Endothelial cell of umbilical vein (primary cell): Measurements from ENCODE around the gene IRF2BPL. TPM values are rescaled to one million over a fixed set of nuclear protein-coding genes. Genes with fewer than 3 reads are reported as not detected.
A peak's percentile ranks its signal among the peaks of the same experiment; 100 is the strongest.

Source experiments
- BruUV-seq: library from RNA; stranded (reverse); fragments of 400-500 nt; replicated peaks from 2 replicates; lab custom pipeline; 2021; lab: Mats Ljungman, UMichigan
- CTCF ChIA-PET: fragments of 300-600, 350-600 bp; sonication (Branson Sonifier 250); formaldehyde crosslinking; loops from one replicate; lab custom pipeline; 2021; ENCODE audit warnings: antibody characterized with exemption, inconsistent platforms; lab: Charles Lee
- POLR2A ChIA-PET: fragments of 300-600, 350-600 bp; sonication (Branson Sonifier 250); formaldehyde crosslinking; loops from one replicate; lab custom pipeline; 2021; ENCODE audit warnings: antibody characterized with exemption, inconsistent platforms; lab: Charles Lee
- DNase-seq: peaks from one replicate; pipeline ENCODE4 v3.0.0-alpha.2; 2011; ENCODE audit warnings: low read depth, low spot score
- FAIRE-seq: peaks from 2 replicates; lab custom pipeline; 2011; peaks lifted over from hg19 to GRCh38; lab: Jason Lieb, UNC
- H2AFZ ChIP-seq: 2 replicates; pipeline ENCODE4 v1.6.0; 2012; ENCODE audit warnings: low read depth, low read length, control low read depth, inconsistent platforms
- H3K27ac ChIP-seq: 2 replicates; pipeline ENCODE4 v1.5.1; 2011; ENCODE audit warnings: low read depth, mild to moderate bottlenecking, control low read depth, low read length, moderate library complexity; ENCODE audit not compliant: insufficient read depth
- H3K27me3 ChIP-seq, 2 experiments: 2 replicates each; pipeline versions ENCODE4 v1.6.0 to v1.6.1; 2011; ENCODE audit warnings: low read length in 2 of 2, mixed read lengths in 1 of 2; ENCODE audit not compliant: control insufficient read depth in 2 of 2, insufficient read depth in 2 of 2
- H3K36me3 ChIP-seq, 2 experiments: 2 replicates in 1 of 2; 3 replicates in 1 of 2; pipeline ENCODE4 v1.5.1; 2011; ENCODE audit warnings: low read length in 2 of 2, mild to moderate bottlenecking in 1 of 2, moderate library complexity in 1 of 2; ENCODE audit not compliant: control insufficient read depth in 2 of 2, insufficient read depth in 2 of 2; ENCODE audit errors: extremely low read depth in 1 of 2
- H3K4me1 ChIP-seq: 3 replicates; pipeline ENCODE4 v1.5.1; 2011; ENCODE audit warnings: mild to moderate bottlenecking, low read length; ENCODE audit not compliant: control insufficient read depth, insufficient read depth; ENCODE audit errors: extremely low read depth
- H3K4me2 ChIP-seq: 2 replicates; pipeline ENCODE4 v1.6.1; 2011; ENCODE audit warnings: low read length, control low read depth, mixed read lengths; ENCODE audit not compliant: insufficient read depth
- H3K4me3 ChIP-seq, 3 experiments: fragments of 200-600 bp in 1 of 3; sonication (generic), shearing (Covaris generic) in 1 of 3; replicated peaks in 1 of 3; 2 replicates each; pipeline ENCODE4 v1.5.1; 2011 to 2016; ENCODE audit warnings: control low read depth in 3 of 3, low read length in 3 of 3, mild to moderate bottlenecking in 2 of 3, inconsistent platforms in 1 of 3, low read depth in 1 of 3, moderate library complexity in 1 of 3; ENCODE audit not compliant: insufficient read depth in 1 of 3
- H3K79me2 ChIP-seq: 2 replicates; pipeline ENCODE4 v1.6.0; 2012; ENCODE audit warnings: low read length, inconsistent platforms; ENCODE audit not compliant: control insufficient read depth, insufficient read depth
- H3K9ac ChIP-seq: replicated peaks from 2 replicates; pipeline ENCODE3; 2011; ENCODE audit warnings: low read length, control low read depth; ENCODE audit not compliant: insufficient read depth; ENCODE audit errors: extremely low read depth
- H3K9me1 ChIP-seq: replicated peaks from 3 replicates; pipeline ENCODE4 v1.6.0; 2011; ENCODE audit warnings: mild to moderate bottlenecking, low read length; ENCODE audit not compliant: control insufficient read depth, insufficient read depth; ENCODE audit errors: extremely low read depth
- H3K9me3 ChIP-seq: replicated peaks from 2 replicates; pipeline ENCODE4 v1.5.1; 2012; ENCODE audit warnings: low read length, inconsistent platforms; ENCODE audit not compliant: control insufficient read depth, insufficient read depth
- H4K20me1 ChIP-seq: replicated peaks from 2 replicates; pipeline ENCODE3; 2011; ENCODE audit warnings: mild to moderate bottlenecking, low read length; ENCODE audit not compliant: control insufficient read depth, insufficient read depth; ENCODE audit errors: extremely low read depth
- EZH2 ChIP-seq: IDR thresholded peaks from 2 replicates; pipeline ENCODE4 v1.6.1; 2012; ENCODE audit warnings: borderline replicate concordance, low read depth, mild to moderate bottlenecking, moderate library complexity, low read length, inconsistent platforms; ENCODE audit not compliant: severe bottlenecking
- FOS ChIP-seq: IDR thresholded peaks from 2 replicates; pipeline ENCODE4 v1.6.1; 2011; ENCODE audit warnings: mild to moderate bottlenecking, low read length, moderate library complexity, borderline replicate concordance; ENCODE audit not compliant: insufficient read depth
- POLR2AphosphoS5 ChIP-seq: IDR thresholded peaks from 2 replicates; pipeline ENCODE4 v1.6.1; 2012; ENCODE audit warnings: low read depth, mild to moderate bottlenecking, control low read depth, low read length, moderate library complexity; ENCODE audit not compliant: insufficient read depth
- dilution Hi-C: fragments of 300-500 bp; cut with MboI; formaldehyde crosslinking; loops from one replicate; pipeline ENCODE4 v1.15.0; 2019; ENCODE audit warnings: low sequenced_read_pairs; ENCODE audit not compliant: extremely low pct_ligation_motif_present
- intact Hi-C: fragments of 100-400 bp; cut with micrococcal nuclease; formaldehyde crosslinking; loops from one replicate; pipeline ENCODE4 v1.10.0; 2022
- polyA plus RNA-seq, 4 experiments: library from polyadenylated mRNA; depleted of rRNA in 3 of 4; stranded (reverse) in 3 of 4; unstranded in 1 of 4; fragments of >200 nt; gene quantifications; 2 replicates each; pipeline versions ENCODE4 v1.2.1 to v1.2.3, GENCODE V29; 2011 to 2012; ENCODE audit warnings: missing spikeins in 1 of 4
- total RNA-seq: library from RNA; stranded (reverse); gene quantifications from 2 replicates; pipeline ENCODE4 v1.2.3, GENCODE V29; 2021
- TF ChIP-seq, protein P1 (sequence below): IDR thresholded peaks from 2 replicates; pipeline ENCODE4 v1.6.1; 2011; ENCODE audit not compliant: insufficient read depth, insufficient read length
- TF ChIP-seq, protein P2 (sequence below), 2 donors: IDR thresholded peaks; 1 replicate in 1 of 2; 2 replicates in 1 of 2; pipeline ENCODE4 v1.5.1; 2011; ENCODE audit warnings: low read length in 2 of 2, mild to moderate bottlenecking in 2 of 2, moderate library complexity in 2 of 2, control low read depth in 1 of 2, inconsistent platforms in 1 of 2, low read depth in 1 of 2; ENCODE audit not compliant: insufficient read depth in 1 of 2; ENCODE audit errors: extremely low read depth in 1 of 2

The IRF2BPL gene
- total and polyA plus RNA-seq, 2 donors (not counting 3 experiments of a cell fraction or from before 2014, with no cell fraction given): 9.3 to 23.3 TPM

DNA sequence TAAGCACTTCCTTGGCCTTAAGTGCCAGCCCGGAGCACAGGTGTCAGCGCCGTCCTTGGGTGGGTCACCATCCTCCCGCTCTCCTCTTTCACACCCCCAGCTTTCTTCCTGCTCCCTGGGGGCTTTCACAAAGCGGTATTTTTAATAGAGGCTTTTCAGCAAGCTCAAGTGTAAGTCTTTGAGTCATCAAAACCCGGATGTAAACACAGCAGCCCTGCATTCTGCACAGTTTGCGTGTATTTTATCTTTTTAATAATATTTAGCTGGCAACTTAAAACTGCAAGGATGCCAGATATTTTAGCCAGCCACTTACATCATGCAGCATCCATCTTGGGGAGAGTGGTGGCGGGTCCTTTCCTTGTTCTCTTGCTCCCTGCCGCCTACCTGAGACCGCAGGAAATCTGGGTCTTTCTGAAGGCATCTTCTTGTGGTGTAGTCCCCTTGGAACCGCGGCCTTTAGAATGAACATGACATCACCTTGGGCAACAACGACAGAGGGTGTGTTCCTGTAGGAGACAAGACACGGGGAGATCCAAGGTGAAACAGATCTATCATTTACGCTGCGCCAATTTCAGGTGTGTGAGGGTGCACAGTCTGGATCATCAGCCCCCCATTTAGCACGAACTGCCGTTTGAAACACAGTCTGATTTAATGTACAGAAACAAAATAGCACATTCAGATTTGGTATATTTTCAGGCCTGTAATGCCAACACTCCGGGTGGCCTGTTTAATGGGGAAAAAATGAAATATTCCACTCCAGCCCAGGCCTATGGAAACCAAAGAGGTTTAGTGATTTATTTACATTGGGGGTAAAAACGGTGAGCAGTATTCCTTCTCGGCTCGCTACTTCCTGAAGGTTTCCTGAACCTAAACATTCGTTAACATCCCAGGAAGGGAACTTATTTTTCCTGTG is 12.5 kb upstream of the IRF2BPL start:
- no peaks in the 10 kb centered on the region for H3K9me1 ChIP-seq
- H3K27me3 ChIP-seq: no peaks in the 10 kb centered on the region
- H3K4me3 ChIP-seq: peak overlapping the region in 1 of 3 experiments; percentile 4
- peaks cover 68% of the 10 kb centered on the region for H3K4me1 ChIP-seq
- peak; percentile 57 for FAIRE-seq
- H2AFZ ChIP-seq: peak overlapping the region; percentile 38
- H4K20me1 ChIP-seq: no peaks in the 10 kb centered on the region
- H3K36me3 ChIP-seq: no peaks in the 10 kb centered on the region
- H3K4me2 ChIP-seq: peak overlapping the region; percentile 65
- TF ChIP-seq FOS (peak; percentile 61), POLR2AphosphoS5 (peak; percentile 63), EZH2 (no peak)
- TF ChIP-seq, protein P1, sequence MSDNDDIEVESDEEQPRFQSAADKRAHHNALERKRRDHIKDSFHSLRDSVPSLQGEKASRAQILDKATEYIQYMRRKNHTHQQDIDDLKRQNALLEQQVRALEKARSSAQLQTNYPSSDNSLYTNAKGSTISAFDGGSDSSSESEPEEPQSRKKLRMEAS: no peak
- TF ChIP-seq, protein P2, sequence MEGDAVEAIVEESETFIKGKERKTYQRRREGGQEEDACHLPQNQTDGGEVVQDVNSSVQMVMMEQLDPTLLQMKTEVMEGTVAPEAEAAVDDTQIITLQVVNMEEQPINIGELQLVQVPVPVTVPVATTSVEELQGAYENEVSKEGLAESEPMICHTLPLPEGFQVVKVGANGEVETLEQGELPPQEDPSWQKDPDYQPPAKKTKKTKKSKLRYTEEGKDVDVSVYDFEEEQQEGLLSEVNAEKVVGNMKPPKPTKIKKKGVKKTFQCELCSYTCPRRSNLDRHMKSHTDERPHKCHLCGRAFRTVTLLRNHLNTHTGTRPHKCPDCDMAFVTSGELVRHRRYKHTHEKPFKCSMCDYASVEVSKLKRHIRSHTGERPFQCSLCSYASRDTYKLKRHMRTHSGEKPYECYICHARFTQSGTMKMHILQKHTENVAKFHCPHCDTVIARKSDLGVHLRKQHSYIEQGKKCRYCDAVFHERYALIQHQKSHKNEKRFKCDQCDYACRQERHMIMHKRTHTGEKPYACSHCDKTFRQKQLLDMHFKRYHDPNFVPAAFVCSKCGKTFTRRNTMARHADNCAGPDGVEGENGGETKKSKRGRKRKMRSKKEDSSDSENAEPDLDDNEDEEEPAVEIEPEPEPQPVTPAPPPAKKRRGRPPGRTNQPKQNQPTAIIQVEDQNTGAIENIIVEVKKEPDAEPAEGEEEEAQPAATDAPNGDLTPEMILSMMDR (IDR thresholded peaks at IDR 0.05; ENCODE audit: extremely low read depth in 1 of 2, insufficient read depth in 1 of 2, low read depth in 1 of 2, low read length in 2 of 2): no peak
- H3K9me3 ChIP-seq: no peaks in the 10 kb centered on the region
- H3K9ac ChIP-seq: peak overlapping the region; percentile 79
- H3K27ac ChIP-seq: peak overlapping the region; percentile 93
- ChIA-PET POLR2A (interaction anchor here (1.6 to 1.8 kb wide), 2 partner anchors 12 to 79 kb away, joined by 5 to 9 read pairs; partner anchors contain the start of gene IRF2BPL), CTCF (interaction anchor here (0.9 to 8.8 kb wide), 17 partner anchors 13 to 165 kb away, joined by 3 to 58 read pairs (median 5); partner anchors contain the start of gene IRF2BPL)
- BruUV-seq: TSS peak; percentile 73
- no peaks in the 10 kb centered on the region for H3K79me2 ChIP-seq
- peak; percentile 87 for DNase-seq
- intact Hi-C loops (loop anchor here (1.0 kb wide), 6 partner anchors 9 to 123 kb away; partner anchors contain the start of gene IRF2BPL), dilution Hi-C loops (no loop called here)
